Panc1 (cell line): Measurements from ENCODE around the gene BPIFA2.

ENCODE experiments used
- POLR2AphosphoS5 ChIP-seq: IDR thresholded peaks from 2 replicates; pipeline ENCODE4 v1.6.1; 2012; ENCODE audit warnings: mild to moderate bottlenecking, low read depth, low read length, moderate library complexity
- SIN3A ChIP-seq: IDR thresholded peaks from 2 replicates; pipeline ENCODE4 v1.6.1; 2012; ENCODE audit warnings: low read depth, mild to moderate bottlenecking, low read length, moderate library complexity, borderline replicate concordance; ENCODE audit not compliant: insufficient read depth
- TF ChIP-seq, protein P1 (sequence below): fragments of 450-650 bp; IDR thresholded peaks from 2 replicates; pipeline ENCODE4 v1.5.1; 2017; ENCODE audit warnings: mild to moderate bottlenecking
- TF ChIP-seq, protein P2 (sequence below), 2 experiments: IDR thresholded peaks; 2 replicates each; pipeline ENCODE4 v1.6.1; 2011 to 2012; ENCODE audit warnings: low read depth in 2 of 2, control low read depth in 1 of 2, low read length in 1 of 2, mild to moderate bottlenecking in 1 of 2, moderate library complexity in 1 of 2; ENCODE audit not compliant: insufficient read depth in 1 of 2

DNA sequence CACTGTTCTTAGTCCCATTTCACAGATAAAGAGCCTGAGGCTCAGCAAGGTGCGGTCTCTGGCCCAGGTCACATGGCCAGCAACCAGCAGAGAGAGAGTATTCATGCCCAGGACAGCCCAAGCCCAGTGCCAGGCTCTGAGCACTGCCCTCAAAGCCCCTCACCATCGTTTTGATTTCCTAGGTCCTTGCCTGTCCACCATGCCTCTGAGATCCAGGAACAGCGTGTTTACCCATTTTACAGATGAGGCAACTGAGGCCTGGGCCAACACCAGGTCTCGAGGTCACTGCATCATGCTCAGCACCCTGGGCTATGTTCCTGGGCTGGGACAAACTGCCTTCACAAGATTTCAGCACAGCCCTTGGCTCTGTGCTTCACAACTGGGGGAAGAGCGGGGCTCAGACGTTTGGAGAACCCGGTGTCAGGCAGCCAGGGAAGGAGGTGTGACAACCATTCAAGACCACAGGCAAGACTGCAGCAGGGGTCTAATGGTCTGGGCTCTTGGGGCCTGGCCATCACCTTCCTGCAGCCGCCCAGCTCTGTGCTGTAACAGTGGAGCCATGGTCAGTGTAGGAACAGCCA lies 1.3 kb upstream of the BPIFA2 start:
- TF ChIP-seq, protein P1, sequence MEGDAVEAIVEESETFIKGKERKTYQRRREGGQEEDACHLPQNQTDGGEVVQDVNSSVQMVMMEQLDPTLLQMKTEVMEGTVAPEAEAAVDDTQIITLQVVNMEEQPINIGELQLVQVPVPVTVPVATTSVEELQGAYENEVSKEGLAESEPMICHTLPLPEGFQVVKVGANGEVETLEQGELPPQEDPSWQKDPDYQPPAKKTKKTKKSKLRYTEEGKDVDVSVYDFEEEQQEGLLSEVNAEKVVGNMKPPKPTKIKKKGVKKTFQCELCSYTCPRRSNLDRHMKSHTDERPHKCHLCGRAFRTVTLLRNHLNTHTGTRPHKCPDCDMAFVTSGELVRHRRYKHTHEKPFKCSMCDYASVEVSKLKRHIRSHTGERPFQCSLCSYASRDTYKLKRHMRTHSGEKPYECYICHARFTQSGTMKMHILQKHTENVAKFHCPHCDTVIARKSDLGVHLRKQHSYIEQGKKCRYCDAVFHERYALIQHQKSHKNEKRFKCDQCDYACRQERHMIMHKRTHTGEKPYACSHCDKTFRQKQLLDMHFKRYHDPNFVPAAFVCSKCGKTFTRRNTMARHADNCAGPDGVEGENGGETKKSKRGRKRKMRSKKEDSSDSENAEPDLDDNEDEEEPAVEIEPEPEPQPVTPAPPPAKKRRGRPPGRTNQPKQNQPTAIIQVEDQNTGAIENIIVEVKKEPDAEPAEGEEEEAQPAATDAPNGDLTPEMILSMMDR = no peak
- TF ChIP-seq, protein P2, sequence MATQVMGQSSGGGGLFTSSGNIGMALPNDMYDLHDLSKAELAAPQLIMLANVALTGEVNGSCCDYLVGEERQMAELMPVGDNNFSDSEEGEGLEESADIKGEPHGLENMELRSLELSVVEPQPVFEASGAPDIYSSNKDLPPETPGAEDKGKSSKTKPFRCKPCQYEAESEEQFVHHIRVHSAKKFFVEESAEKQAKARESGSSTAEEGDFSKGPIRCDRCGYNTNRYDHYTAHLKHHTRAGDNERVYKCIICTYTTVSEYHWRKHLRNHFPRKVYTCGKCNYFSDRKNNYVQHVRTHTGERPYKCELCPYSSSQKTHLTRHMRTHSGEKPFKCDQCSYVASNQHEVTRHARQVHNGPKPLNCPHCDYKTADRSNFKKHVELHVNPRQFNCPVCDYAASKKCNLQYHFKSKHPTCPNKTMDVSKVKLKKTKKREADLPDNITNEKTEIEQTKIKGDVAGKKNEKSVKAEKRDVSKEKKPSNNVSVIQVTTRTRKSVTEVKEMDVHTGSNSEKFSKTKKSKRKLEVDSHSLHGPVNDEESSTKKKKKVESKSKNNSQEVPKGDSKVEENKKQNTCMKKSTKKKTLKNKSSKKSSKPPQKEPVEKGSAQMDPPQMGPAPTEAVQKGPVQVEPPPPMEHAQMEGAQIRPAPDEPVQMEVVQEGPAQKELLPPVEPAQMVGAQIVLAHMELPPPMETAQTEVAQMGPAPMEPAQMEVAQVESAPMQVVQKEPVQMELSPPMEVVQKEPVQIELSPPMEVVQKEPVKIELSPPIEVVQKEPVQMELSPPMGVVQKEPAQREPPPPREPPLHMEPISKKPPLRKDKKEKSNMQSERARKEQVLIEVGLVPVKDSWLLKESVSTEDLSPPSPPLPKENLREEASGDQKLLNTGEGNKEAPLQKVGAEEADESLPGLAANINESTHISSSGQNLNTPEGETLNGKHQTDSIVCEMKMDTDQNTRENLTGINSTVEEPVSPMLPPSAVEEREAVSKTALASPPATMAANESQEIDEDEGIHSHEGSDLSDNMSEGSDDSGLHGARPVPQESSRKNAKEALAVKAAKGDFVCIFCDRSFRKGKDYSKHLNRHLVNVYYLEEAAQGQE (IDR thresholded peaks at IDR 0.05; ENCODE audit: insufficient read depth in 1 of 2, low read depth in 2 of 2, low read length in 1 of 2) = no peak
- no peak for TF ChIP-seq SIN3A
- no peak for TF ChIP-seq POLR2AphosphoS5
